Fibroblast of villous mesenchyme (primary cell): ENCODE results near the gene EFNB2. TPM values are rescaled to one million over a fixed set of nuclear protein-coding genes. Genes with fewer than 3 reads are reported as not detected.

Experiments used
- DNase-seq: peaks from one replicate; pipeline ENCODE4 v3.0.0-alpha.2; 2010; ENCODE audit warnings: low read depth
- H3K4me3 ChIP-seq: 2 replicates; pipeline ENCODE4 v1.5.1; 2011; ENCODE audit warnings: low read depth, mild to moderate bottlenecking, low read length
- CTCF ChIP-seq: IDR thresholded peaks from 2 replicates; pipeline ENCODE4 v1.5.1; 2012; ENCODE audit warnings: low read depth, mild to moderate bottlenecking, low read length; ENCODE audit not compliant: insufficient read depth
- total RNA-seq: library from RNA; depleted of rRNA; stranded (reverse); fragments of >200 nt; gene quantifications from 2 replicates; pipeline ENCODE4 v1.2.3, GENCODE V29; 2012

The EFNB2 gene
- total RNA-seq, 1 donor: 10.8 TPM

- H3K4me3 ChIP-seq: no peak overlapping the region
- DNase-seq: no peak
- no peak for TF ChIP-seq CTCF
Measured at GRCh38 chr13:106530171-106530851, 5.2 kb downstream of the EFNB2 start.

- TF ChIP-seq CTCF: no peak
- H3K4me3 ChIP-seq: no peak overlapping the region
- DNase-seq: no peak
Measured at GRCh38 chr13:106529415-106530170, 5.9 kb downstream of the EFNB2 start.

GRCh38 chr13:106528718-106529414 lies 6.6 kb downstream of the EFNB2 start:
- DNase-seq: no peak
- TF ChIP-seq CTCF: no peak
- H3K4me3 ChIP-seq: no peak overlapping the region

GRCh38 chr13:106527826-106528225 lies 7.6 kb downstream of the EFNB2 start:
- TF ChIP-seq CTCF: no peak
- no peak for DNase-seq
- H3K4me3 ChIP-seq: no peak overlapping the region

GRCh38 chr13:106527445-106527801 lies 8.0 kb downstream of the EFNB2 start:
- no peak overlapping the region for H3K4me3 ChIP-seq
- TF ChIP-seq CTCF: no peak
- DNase-seq: no peak

- no peak for DNase-seq
- no peak for TF ChIP-seq CTCF
Measured at GRCh38 chr13:106526738-106527444, 8.6 kb downstream of the EFNB2 start.

More at GRCh38 chr13:106526738-106527444, 8.6 kb downstream of the EFNB2 start:
- H3K4me3 ChIP-seq: no peak overlapping the region
